ENCODE measurements around the gene SULF2. TPM values are rescaled to one million over a fixed set of nuclear protein-coding genes. Genes with fewer than 3 reads are reported as not detected.
"Not testable (repeated sequence)": the region's sequence is repeated elsewhere in the genome, so short reads cannot be mapped to it uniquely, and the experiment has no call there.

The SULF2 gene
- total RNA-seq (2014; rRNA removed; shearing (Covaris generic); ENCODE audit: low replicate concordance): not detected in 2 replicates

DNA sequence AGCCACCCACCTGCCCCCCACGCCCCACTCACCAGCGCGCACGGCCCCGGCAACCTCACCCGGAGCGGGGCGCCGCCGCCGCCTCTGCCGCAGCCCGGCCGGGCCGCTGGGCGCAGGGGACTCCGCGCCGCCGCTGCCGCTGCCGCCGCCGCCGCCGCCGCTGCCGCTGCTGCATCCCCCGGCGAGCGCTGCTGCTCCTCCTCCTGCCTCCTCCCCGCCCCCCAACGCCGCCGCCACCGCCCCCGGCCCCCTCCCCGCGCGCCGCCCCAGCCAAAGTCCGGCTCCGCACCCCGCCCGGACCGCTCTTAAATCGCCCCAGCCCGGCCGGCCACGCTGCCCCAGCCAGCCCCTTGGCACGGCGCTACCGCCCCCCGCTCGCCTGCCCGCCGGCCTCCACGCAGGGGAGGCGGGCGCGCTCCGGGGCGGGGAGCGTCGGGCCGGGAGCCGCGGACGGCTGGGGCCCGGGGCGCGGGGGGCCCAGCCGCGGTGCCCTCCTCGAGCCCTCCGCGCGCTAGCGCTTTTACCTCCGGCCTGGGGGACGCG lies at the start of gene SULF2:
Gene SULF2 (minus strand): TSS at position 171 of the 543 bp plus-strand sequence. CDS start 28,118 bp downstream, outside the sequence.
- Histone ChIP-seq H3K9me3 (ENCODE audit: low read length) (no peaks in the 10 kb centered on the region), H2AFZ (ENCODE audit: low read length) (no peak within 1 kb of the TSS), H3K79me2 (ENCODE audit: low read length) (no peaks in the 10 kb centered on the region)

DNA sequence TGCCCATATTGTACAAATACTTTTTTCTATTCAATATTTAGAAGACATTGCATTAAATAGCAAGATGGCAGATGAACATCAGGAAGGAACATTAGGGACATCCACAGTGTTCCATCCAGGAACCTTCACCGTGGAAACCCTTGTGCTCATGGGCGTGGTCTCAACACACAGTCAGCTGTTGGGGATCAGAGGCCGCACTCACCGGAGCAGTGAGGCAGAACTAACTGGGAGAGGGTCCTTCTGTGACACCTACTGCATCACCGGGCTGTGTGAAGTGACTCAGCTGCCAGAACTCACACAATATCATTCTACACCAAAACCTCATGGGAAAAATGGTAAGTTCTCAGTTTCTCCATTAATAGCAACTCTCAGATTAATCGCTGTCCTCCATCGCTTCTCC lies 46.4 kb upstream of the SULF2 start:
- H4K20me1 ChIP-seq (ENCODE audit: insufficient read depth, low read depth, low read length); H3K27me3 ChIP-seq (ENCODE audit: low read length); DNase-seq; H3K4me2 ChIP-seq (ENCODE audit: low read depth, low read length, poor library complexity, severe bottlenecking); H3K9ac ChIP-seq (ENCODE audit: low read length); H3K27ac ChIP-seq (ENCODE audit: low read length); H3K9me2 ChIP-seq (replicated peaks; ENCODE audit: insufficient read depth, low read length); H3K4me3 ChIP-seq (ENCODE audit: low read length); H2AFZ ChIP-seq (ENCODE audit: low read length); H3K36me3 ChIP-seq (ENCODE audit: insufficient read depth, low read length); H3K79me2 ChIP-seq (ENCODE audit: low read length); H3K9me3 ChIP-seq (ENCODE audit: low read length); H3K4me1 ChIP-seq (ENCODE audit: low read length): not testable (repeated sequence)

More for the DNA sequence above, at the start of gene SULF2:
- H3K36me3 ChIP-seq (ENCODE audit: insufficient read depth, low read length): no peaks in the 10 kb centered on the region
- no peaks in the 10 kb centered on the region for H3K4me1 ChIP-seq (ENCODE audit: low read length)
- DNase-seq: no peak
- no peaks in the 10 kb centered on the region for H4K20me1 ChIP-seq (ENCODE audit: insufficient read depth, low read depth, low read length)
- H3K27ac ChIP-seq (ENCODE audit: low read length): no peak within 1 kb of the TSS
- H3K9ac ChIP-seq (ENCODE audit: low read length): no peak within 1 kb of the TSS
- no peak within 1 kb of the TSS for H3K4me3 ChIP-seq (ENCODE audit: low read length)
- H3K9me2 ChIP-seq (replicated peaks; ENCODE audit: insufficient read depth, low read length): no peaks in the 10 kb centered on the region
- H3K4me2 ChIP-seq (ENCODE audit: low read depth, low read length, poor library complexity, severe bottlenecking): no peak within 1 kb of the TSS
- no peaks in the 10 kb centered on the region for H3K27me3 ChIP-seq (ENCODE audit: low read length)

DNA sequence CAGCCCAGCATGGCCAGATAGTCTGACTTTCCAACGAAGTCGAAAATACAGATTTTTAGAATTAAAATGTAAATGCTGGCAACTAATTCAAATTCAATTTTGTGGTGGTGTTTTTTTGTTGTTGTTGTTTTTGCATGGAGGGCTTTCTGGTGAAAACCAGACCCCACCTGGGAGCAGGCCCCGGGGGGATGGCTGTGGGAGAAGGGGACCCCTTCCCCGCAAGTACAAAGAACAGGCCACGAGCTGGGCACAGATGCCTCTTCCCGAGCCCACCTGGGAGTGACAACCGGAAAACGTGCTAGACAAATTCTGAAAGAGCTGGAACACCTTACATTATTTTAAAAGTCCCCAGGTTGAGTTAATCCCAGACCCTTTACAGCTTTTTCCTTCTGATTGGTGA lies 41.4 kb upstream of the SULF2 start:
- H3K4me1 ChIP-seq (ENCODE audit: low read length); H3K9me3 ChIP-seq (ENCODE audit: low read length); H3K9me2 ChIP-seq (replicated peaks; ENCODE audit: insufficient read depth, low read length); H2AFZ ChIP-seq (ENCODE audit: low read length); H3K36me3 ChIP-seq (ENCODE audit: insufficient read depth, low read length); H3K79me2 ChIP-seq (ENCODE audit: low read length); H3K9ac ChIP-seq (ENCODE audit: low read length); H3K27me3 ChIP-seq (ENCODE audit: low read length); H3K4me3 ChIP-seq (ENCODE audit: low read length); DNase-seq; H4K20me1 ChIP-seq (ENCODE audit: insufficient read depth, low read depth, low read length); H3K27ac ChIP-seq (ENCODE audit: low read length); H3K4me2 ChIP-seq (ENCODE audit: low read depth, low read length, poor library complexity, severe bottlenecking): not testable (repeated sequence)

GRCh38 chr20:47826006-47826405 lies 40.7 kb upstream of the SULF2 start:
- not testable (repeated sequence) for H3K36me3 ChIP-seq (ENCODE audit: insufficient read depth, low read length); H2AFZ ChIP-seq (ENCODE audit: low read length)

DNA sequence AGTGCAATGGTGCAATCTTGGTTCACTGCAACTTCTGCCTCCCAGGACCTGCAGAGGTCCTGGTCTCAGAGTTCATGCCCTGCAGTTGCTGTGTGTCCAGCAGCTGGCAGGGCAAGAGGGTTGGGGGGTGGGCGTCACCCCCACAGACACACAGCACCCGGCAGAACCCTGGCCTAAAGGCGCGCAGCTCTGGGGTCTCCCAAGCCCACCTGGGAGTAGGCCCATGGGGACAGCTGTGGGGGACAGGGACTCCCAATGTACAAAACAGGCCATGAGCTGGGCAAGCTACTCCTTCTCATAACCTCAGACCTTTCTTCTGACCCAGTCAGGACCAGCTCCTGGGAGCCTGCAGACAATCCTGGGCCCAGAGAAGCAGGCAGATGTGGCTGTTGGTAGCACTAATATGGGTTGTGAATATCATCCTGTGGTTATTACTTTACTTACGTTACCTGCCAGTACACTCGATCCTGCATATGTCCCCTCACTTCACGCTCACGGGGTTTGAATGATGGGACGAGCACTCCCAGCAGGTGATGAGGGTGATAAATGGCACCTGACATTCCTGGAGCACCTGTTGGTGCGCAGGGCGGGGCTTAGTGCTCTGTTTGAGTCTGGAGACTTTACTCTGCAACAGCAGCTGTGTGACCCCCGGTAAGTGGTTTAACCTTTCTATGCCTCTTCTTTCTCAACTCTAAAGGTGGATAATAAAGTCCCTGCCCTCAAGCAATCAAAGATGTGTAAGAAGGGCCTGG lies 39.9 kb upstream of the SULF2 start:
- Histone ChIP-seq H4K20me1 (ENCODE audit: insufficient read depth, low read depth, low read length) (no peaks in the 10 kb centered on the region), H3K4me2 (ENCODE audit: low read depth, low read length, poor library complexity, severe bottlenecking) (no peak overlapping the region), H3K4me3 (ENCODE audit: low read length) (no peak overlapping the region), H2AFZ (ENCODE audit: low read length) (no peak overlapping the region), H3K9me3 (ENCODE audit: low read length) (no peaks in the 10 kb centered on the region), H3K79me2 (ENCODE audit: low read length) (no peaks in the 10 kb centered on the region), H3K27ac (ENCODE audit: low read length) (no peak overlapping the region), H3K9ac (ENCODE audit: low read length) (no peak overlapping the region), H3K4me1 (ENCODE audit: low read length) (no peaks in the 10 kb centered on the region), H3K27me3 (ENCODE audit: low read length) (no peaks in the 10 kb centered on the region), H3K36me3 (ENCODE audit: insufficient read depth, low read length) (no peaks in the 10 kb centered on the region), H3K9me2 (replicated peaks; ENCODE audit: insufficient read depth, low read length) (no peaks in the 10 kb centered on the region)
- no peak for DNase-seq

More at GRCh38 chr20:47826006-47826405, 40.7 kb upstream of the SULF2 start:
- not testable (repeated sequence) for H3K9me2 ChIP-seq (replicated peaks; ENCODE audit: insufficient read depth, low read length); H3K9ac ChIP-seq (ENCODE audit: low read length); H3K79me2 ChIP-seq (ENCODE audit: low read length); H3K27me3 ChIP-seq (ENCODE audit: low read length); H3K9me3 ChIP-seq (ENCODE audit: low read length); H3K4me1 ChIP-seq (ENCODE audit: low read length); DNase-seq; H3K4me3 ChIP-seq (ENCODE audit: low read length); H3K27ac ChIP-seq (ENCODE audit: low read length); H3K4me2 ChIP-seq (ENCODE audit: low read depth, low read length, poor library complexity, severe bottlenecking); H4K20me1 ChIP-seq (ENCODE audit: insufficient read depth, low read depth, low read length)

GRCh38 chr20:47823941-47824340 lies 38.7 kb upstream of the SULF2 start:
- not testable (repeated sequence) for H3K9me2 ChIP-seq (replicated peaks; ENCODE audit: insufficient read depth, low read length); H3K27ac ChIP-seq (ENCODE audit: low read length); H3K4me1 ChIP-seq (ENCODE audit: low read length)

GRCh38 chr20:47821481-47822100 lies 36.3 kb upstream of the SULF2 start:
- Histone ChIP-seq H3K9ac (ENCODE audit: low read length) (no peak overlapping the region), H3K27me3 (ENCODE audit: low read length) (no peaks in the 10 kb centered on the region), H3K9me2 (replicated peaks; ENCODE audit: insufficient read depth, low read length) (no peaks in the 10 kb centered on the region), H2AFZ (ENCODE audit: low read length) (no peak overlapping the region), H3K27ac (ENCODE audit: low read length) (no peak overlapping the region), H3K36me3 (ENCODE audit: insufficient read depth, low read length) (no peaks in the 10 kb centered on the region), H3K4me1 (ENCODE audit: low read length) (no peaks in the 10 kb centered on the region), H3K4me3 (ENCODE audit: low read length) (no peak overlapping the region), H4K20me1 (ENCODE audit: insufficient read depth, low read depth, low read length) (no peaks in the 10 kb centered on the region), H3K79me2 (ENCODE audit: low read length) (no peaks in the 10 kb centered on the region), H3K9me3 (ENCODE audit: low read length) (no peaks in the 10 kb centered on the region), H3K4me2 (ENCODE audit: low read depth, low read length, poor library complexity, severe bottlenecking) (no peak overlapping the region)
- DNase-seq: no peak

More at GRCh38 chr20:47823941-47824340, 38.7 kb upstream of the SULF2 start:
- not testable (repeated sequence) for H4K20me1 ChIP-seq (ENCODE audit: insufficient read depth, low read depth, low read length); H3K27me3 ChIP-seq (ENCODE audit: low read length); H3K79me2 ChIP-seq (ENCODE audit: low read length); H3K4me2 ChIP-seq (ENCODE audit: low read depth, low read length, poor library complexity, severe bottlenecking); H3K36me3 ChIP-seq (ENCODE audit: insufficient read depth, low read length); H2AFZ ChIP-seq (ENCODE audit: low read length); DNase-seq; H3K9me3 ChIP-seq (ENCODE audit: low read length); H3K9ac ChIP-seq (ENCODE audit: low read length); H3K4me3 ChIP-seq (ENCODE audit: low read length)

GRCh38 chr20:47818996-47819609 lies 33.8 kb upstream of the SULF2 start:
- Histone ChIP-seq H3K27ac (ENCODE audit: low read length) (no peak overlapping the region), H2AFZ (ENCODE audit: low read length) (no peak overlapping the region), H3K9ac (ENCODE audit: low read length) (no peak overlapping the region), H3K79me2 (ENCODE audit: low read length) (no peaks in the 10 kb centered on the region), H3K27me3 (ENCODE audit: low read length) (no peaks in the 10 kb centered on the region), H3K9me2 (replicated peaks; ENCODE audit: insufficient read depth, low read length) (no peaks in the 10 kb centered on the region), H3K36me3 (ENCODE audit: insufficient read depth, low read length) (no peaks in the 10 kb centered on the region), H3K4me2 (ENCODE audit: low read depth, low read length, poor library complexity, severe bottlenecking) (no peak overlapping the region), H3K4me3 (ENCODE audit: low read length) (no peak overlapping the region), H4K20me1 (ENCODE audit: insufficient read depth, low read depth, low read length) (no peaks in the 10 kb centered on the region), H3K4me1 (ENCODE audit: low read length) (no peaks in the 10 kb centered on the region), H3K9me3 (ENCODE audit: low read length) (no peaks in the 10 kb centered on the region)
- no peak for DNase-seq

Data from Karpas-422 (cell line).